ENCODE data around the gene GJA3.

DNA sequence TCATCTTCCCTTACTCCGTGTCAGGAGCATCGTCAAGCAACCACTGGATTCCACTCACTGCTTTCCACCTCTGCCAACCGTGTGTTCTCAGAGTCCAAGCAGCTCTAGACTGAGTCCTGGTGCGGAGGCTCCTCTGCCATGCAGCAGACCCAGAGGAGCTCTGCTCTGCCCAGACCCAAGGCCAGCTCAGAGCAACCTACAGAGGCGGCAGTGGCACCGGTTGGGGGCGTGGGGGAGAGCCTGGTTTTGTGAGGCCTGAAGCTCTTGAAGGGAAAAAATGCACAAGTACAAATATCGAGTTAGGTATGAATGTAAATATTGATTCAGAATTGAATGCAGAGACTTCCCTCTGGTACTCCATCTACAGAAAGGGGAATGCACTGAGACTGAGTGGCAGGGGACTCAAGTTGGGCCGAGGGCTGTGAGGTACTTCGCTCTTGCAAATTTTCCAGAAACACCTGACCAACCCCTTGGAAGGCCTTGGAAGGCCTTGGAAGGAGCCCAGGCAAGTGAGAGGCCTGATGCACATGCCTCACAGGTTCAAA lies 46.7 kb downstream of the GJA3 start:
- TF ChIP-seq, protein P1, sequence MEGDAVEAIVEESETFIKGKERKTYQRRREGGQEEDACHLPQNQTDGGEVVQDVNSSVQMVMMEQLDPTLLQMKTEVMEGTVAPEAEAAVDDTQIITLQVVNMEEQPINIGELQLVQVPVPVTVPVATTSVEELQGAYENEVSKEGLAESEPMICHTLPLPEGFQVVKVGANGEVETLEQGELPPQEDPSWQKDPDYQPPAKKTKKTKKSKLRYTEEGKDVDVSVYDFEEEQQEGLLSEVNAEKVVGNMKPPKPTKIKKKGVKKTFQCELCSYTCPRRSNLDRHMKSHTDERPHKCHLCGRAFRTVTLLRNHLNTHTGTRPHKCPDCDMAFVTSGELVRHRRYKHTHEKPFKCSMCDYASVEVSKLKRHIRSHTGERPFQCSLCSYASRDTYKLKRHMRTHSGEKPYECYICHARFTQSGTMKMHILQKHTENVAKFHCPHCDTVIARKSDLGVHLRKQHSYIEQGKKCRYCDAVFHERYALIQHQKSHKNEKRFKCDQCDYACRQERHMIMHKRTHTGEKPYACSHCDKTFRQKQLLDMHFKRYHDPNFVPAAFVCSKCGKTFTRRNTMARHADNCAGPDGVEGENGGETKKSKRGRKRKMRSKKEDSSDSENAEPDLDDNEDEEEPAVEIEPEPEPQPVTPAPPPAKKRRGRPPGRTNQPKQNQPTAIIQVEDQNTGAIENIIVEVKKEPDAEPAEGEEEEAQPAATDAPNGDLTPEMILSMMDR (IDR thresholded peaks at IDR 0.05; ENCODE audit: insufficient read depth, low read depth, low read length): no peak
- no peak for TF ChIP-seq EZH2 (IDR thresholded peaks at IDR 0.05; ENCODE audit: insufficient read depth, low read length)

All from astrocyte (in vitro differentiated cells and primary cell).